ENCODE results near the gene IDUA. TPM values are rescaled to one million over a fixed set of nuclear protein-coding genes. Genes with fewer than 3 reads are reported as not detected.

IDUA gene
- total and polyA plus RNA-seq, 12 donors, result 1.6 to 109 (median 31.2) TPM

DNA sequence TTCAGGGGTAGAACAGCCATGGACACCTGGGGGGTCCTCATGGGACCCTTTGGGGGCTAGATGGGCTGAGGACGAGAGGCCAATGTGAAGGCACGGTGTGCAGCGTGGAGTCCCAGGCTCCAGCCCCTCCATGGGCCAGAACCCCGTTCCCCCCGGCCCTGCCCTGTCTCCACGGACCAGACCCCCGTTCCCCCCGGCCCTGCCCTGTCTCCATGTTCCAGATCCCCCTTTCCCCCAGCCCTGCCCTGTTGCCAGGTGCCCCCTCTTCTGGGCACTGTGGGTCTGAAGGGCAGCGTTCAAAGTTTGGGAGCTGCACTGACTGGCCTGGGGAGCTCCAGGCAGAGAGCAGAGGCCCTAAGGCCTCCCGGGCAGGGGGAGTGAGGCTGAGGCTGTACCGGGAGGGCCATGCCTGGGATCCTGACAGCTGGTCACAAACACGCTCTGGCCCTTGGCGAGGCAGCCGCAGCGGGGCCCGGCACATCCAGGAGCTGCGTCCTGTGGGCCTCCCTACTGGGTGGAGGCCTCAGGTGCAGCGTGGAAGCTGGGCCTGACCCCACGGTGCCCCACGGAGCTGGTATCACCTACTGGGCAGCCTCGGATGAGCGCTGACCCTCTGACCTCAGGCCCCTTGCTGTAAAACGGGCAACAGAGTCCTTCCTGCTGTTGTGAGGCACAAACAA, 22.4 kb upstream of the IDUA start:
- Histone ChIP-seq H3K4me3 (no peak overlapping the region), H3K36me3 (replicated peaks in 1 of 2) (peaks cover 0 to 17% of the 10 kb centered on the region in 2 donors), H3K27ac (no peak overlapping the region), H3K4me1 (replicated peaks in 1 of 2) (no peaks in the 10 kb centered on the region), H3K27me3 (no peaks in the 10 kb centered on the region), H3K9me3 (replicated peaks in 1 of 3) (no peaks in the 10 kb centered on the region)
- 75 to 92% (median 89%) methylated on average over 7 to 23 of the region's 23 CpGs for WGBS, 4 donors
- no peak for DNase-seq
- TF ChIP-seq, protein P1, sequence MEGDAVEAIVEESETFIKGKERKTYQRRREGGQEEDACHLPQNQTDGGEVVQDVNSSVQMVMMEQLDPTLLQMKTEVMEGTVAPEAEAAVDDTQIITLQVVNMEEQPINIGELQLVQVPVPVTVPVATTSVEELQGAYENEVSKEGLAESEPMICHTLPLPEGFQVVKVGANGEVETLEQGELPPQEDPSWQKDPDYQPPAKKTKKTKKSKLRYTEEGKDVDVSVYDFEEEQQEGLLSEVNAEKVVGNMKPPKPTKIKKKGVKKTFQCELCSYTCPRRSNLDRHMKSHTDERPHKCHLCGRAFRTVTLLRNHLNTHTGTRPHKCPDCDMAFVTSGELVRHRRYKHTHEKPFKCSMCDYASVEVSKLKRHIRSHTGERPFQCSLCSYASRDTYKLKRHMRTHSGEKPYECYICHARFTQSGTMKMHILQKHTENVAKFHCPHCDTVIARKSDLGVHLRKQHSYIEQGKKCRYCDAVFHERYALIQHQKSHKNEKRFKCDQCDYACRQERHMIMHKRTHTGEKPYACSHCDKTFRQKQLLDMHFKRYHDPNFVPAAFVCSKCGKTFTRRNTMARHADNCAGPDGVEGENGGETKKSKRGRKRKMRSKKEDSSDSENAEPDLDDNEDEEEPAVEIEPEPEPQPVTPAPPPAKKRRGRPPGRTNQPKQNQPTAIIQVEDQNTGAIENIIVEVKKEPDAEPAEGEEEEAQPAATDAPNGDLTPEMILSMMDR (IDR thresholded peaks at IDR 0.05), result no peak
- no peak for TF ChIP-seq POLR2A (IDR thresholded peaks at IDR 0.05)
- intact Hi-C loops (cut with DNase I), result no loop called here

DNA sequence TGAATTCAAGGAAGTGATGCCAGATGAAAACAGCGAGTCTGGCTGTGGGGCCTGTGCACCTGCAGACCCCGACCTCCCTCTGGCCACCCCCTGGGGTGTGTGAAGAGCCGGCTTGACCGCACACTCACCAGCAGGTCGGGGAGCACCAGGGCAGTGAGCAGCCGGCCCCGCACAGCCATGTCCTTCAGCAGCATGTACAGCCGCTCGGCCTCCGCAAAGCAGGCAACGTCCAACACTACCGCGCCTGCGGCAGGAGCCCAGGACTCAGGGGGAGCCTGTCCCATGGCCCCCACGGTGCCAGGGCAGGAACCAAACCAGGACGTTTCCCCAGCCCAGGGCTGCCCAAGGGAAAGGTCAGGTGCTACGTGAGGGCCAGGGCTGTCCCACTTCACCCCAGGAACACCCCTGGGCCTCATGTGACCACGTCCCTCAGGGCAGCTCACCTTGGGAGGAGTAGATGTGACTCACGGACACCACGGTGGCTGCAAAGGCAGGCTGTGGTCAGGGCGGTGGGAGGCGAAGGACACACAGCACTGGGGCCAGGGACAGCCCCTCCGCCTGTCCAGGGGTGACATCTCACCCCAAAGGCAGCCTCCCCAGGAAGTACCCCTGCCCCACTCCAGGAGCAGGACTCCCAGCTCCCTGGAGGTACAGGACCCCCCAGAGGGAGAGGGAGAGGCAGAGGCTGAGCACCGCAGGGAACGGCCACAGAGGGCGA, 21.6 kb upstream of the IDUA start:
- peaks cover 0 to 17% of the 10 kb centered on the region in 2 donors for H3K36me3 ChIP-seq (replicated peaks in 1 of 2)
- 73 to 96% (median 90%) methylated on average over 12 to 26 of the region's 26 CpGs for WGBS, 4 donors

DNA sequence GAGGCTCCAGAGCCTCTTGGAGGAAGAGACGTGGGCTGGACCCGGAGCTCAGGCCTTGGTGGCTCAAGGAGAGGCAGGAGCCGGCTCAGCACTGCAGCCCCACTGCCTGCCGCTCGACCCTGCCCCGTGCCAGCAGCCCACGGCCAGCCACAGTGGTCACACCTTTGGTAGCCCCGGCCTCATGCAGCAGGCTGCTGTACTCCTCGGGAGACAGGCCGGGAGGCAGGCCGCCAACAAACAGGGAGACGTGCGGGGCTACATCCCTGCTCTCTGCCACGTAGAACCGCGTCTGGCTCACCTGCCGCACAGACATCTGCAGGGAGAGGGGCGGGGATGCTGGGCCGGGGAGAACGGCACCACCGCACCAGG, 21.1 kb upstream of the IDUA start:
- no peak overlapping the region for H3K4me3 ChIP-seq
- DNase-seq, result no peak
- no peaks in the 10 kb centered on the region for H3K9me3 ChIP-seq (replicated peaks in 1 of 3)
- H3K4me1 ChIP-seq (replicated peaks in 1 of 2), result no peaks in the 10 kb centered on the region
- H3K27me3 ChIP-seq, result no peaks in the 10 kb centered on the region
- intact Hi-C loops (cut with DNase I), result no loop called here
- H3K27ac ChIP-seq, result no peak overlapping the region
- TF ChIP-seq POLR2A (IDR thresholded peaks at IDR 0.05), result no peak
- TF ChIP-seq, protein P1 (IDR thresholded peaks at IDR 0.05), result no peak
- H3K36me3 ChIP-seq (replicated peaks in 1 of 2), result peaks cover 0 to 17% of the 10 kb centered on the region in 2 donors
- WGBS, 4 donors, result 92 to 95% (median 94%) methylated on average over 15 to 21 of the region's 21 CpGs

More for the DNA sequence above, 21.6 kb upstream of the IDUA start:
- Histone ChIP-seq H3K4me3 (no peak overlapping the region), H3K27ac (no peak overlapping the region), H3K9me3 (replicated peaks in 1 of 3) (no peaks in the 10 kb centered on the region), H3K4me1 (replicated peaks in 1 of 2) (no peaks in the 10 kb centered on the region), H3K27me3 (no peaks in the 10 kb centered on the region)
- TF ChIP-seq, protein P1 (IDR thresholded peaks at IDR 0.05), result no peak
- TF ChIP-seq POLR2A (IDR thresholded peaks at IDR 0.05), result no peak
- intact Hi-C loops (cut with DNase I), result no loop called here
- no peak for DNase-seq

DNA sequence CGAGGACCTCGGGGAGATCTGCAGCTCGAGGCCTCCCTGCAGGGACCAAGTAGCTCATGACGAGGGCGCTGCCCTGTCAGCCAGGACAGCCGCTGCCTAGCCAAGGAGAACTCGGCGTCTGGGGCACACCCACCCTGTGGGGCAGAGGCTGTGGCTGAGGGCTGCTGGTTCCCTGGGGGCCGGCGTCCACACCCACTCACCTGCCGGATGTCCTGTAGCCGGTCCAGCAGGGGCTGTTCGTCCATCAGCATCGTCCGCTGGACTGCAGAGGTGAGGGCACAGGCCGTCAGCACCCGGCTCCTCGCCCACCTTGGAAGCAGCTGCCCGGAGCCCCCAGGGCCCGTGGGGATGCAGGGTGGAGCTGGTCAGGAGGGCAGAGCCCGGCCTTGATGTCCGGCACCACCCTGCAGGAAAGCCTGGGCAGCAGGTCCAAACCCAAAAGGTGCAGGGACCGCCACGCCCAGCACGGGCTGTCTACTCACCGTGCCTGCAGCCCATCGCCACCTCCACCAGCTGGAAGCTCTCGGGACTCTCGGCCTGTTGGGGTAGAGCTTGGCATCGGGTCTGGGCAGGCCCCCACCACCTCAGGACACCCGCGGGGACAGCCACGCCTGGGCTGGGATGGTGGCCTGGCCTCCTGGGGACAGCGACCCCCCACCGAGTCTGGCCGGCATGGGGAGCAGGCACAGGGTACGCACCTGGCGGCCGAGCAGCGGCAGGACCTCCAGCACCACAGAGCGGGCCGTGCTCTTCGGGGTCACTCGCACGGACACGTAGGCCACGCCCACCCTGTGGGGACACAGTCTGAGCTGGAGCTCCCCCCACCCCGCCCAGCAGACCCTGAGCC, 20.4 kb upstream of the IDUA start:
- peaks cover 0 to 15% of the 10 kb centered on the region in 2 donors for H3K36me3 ChIP-seq (replicated peaks in 1 of 2)
- WGBS, 4 donors, result 78 to 93% (median 92%) methylated on average over 6 to 48 of the region's 48 CpGs

More for the DNA sequence above, 20.4 kb upstream of the IDUA start:
- TF ChIP-seq, protein P1 (IDR thresholded peaks at IDR 0.05), result no peak
- no peak for TF ChIP-seq POLR2A (IDR thresholded peaks at IDR 0.05)
- H3K27me3 ChIP-seq, result no peaks in the 10 kb centered on the region
- no peaks in the 10 kb centered on the region for H3K9me3 ChIP-seq (replicated peaks in 1 of 3)
- H3K4me1 ChIP-seq (replicated peaks in 1 of 2), result peaks cover 0 to 2% of the 10 kb centered on the region in 2 donors
- no peak for DNase-seq
- no peak overlapping the region for H3K4me3 ChIP-seq
- no peak overlapping the region for H3K27ac ChIP-seq
- intact Hi-C loops (cut with DNase I), result no loop called here
